ENCODE data around the gene RADIL.

DNA sequence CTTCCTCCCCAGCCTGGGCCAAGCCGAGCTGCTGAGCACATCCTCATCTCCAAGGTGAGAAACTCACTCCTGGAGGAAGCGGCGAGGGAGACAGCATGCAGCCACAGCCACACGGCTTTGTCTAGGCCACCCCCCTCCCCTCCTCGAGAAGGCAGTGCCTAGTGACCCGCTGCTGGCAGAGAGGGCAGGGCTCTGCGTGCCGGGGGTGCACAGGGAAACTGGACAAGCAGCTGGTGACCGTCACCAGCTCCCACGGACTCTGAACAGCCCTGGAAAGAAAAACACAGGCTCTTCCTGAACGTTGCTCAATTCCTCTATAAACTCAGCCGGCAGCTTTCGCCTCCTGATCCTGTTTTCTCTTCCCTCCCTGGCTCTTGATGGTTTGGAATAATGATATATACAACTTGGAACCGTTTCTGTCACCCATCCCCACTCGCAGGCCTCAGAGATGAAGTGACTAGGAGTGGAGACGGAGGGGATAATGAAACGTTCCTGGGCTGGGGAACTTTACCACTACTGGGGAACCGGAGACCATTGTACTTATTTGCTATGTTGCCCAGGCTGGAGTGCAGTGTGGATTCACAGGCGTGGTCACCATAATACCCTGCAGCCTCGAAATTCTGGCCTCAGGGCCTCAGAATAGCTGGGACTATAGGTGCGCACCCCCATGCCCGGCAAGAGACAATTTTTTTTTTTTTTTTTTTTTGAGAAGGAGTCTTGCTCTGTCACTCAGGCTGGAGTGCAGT is 41.0 kb downstream of the RADIL start:
- TF ChIP-seq, protein P1, sequence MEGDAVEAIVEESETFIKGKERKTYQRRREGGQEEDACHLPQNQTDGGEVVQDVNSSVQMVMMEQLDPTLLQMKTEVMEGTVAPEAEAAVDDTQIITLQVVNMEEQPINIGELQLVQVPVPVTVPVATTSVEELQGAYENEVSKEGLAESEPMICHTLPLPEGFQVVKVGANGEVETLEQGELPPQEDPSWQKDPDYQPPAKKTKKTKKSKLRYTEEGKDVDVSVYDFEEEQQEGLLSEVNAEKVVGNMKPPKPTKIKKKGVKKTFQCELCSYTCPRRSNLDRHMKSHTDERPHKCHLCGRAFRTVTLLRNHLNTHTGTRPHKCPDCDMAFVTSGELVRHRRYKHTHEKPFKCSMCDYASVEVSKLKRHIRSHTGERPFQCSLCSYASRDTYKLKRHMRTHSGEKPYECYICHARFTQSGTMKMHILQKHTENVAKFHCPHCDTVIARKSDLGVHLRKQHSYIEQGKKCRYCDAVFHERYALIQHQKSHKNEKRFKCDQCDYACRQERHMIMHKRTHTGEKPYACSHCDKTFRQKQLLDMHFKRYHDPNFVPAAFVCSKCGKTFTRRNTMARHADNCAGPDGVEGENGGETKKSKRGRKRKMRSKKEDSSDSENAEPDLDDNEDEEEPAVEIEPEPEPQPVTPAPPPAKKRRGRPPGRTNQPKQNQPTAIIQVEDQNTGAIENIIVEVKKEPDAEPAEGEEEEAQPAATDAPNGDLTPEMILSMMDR (IDR thresholded peaks at IDR 0.05; ENCODE audit: insufficient read depth, low read depth, low read length), result no peak
- no peak for TF ChIP-seq EZH2 (IDR thresholded peaks at IDR 0.05; ENCODE audit: insufficient read depth, low read length)
